Ammon's horn (tissue), 1 donor: Measurements from ENCODE around the gene ROPN1B.

Experiments used
- DNase-seq: peaks from one replicate; pipeline ENCODE4 v3.0.0-alpha.2; 2016; ENCODE audit warnings: low spot score

ROPN1B gene

DNA sequence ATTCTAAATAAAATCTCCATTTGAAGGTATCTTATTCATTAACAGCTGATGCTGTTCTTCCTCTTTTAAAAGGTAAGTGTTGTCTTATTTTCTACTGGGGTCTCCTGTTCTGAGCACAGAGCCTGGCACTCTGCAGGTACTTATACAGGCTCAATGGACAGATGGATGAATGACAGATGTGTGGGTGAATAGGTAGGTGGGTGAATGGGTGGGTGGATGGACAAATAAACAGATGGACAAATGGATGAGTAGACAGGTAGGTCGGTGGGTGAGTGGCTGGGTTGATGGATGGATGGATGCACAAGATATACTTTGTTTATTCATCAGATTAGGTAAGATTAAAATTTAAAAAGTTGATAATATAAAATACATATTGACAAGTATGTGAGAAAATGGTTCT lies 61.5 kb downstream of the ROPN1B start:
- no peak for DNase-seq

- no peak for DNase-seq
These were observed 63.0 kb downstream of the ROPN1B start for GRCh38 chr3:126031981-126032471.
